HUES64 (cell line): ENCODE results near the gene CDH8.

Source experiments
- H3K27ac ChIP-seq: 2 replicates; pipeline ENCODE4 v1.7.0; 2013; ENCODE audit warnings: low read depth, low read length, inconsistent platforms
- H3K27me3 ChIP-seq: 2 replicates; pipeline ENCODE4 v1.6.1; 2013; ENCODE audit warnings: mild to moderate bottlenecking, low read length; ENCODE audit not compliant: insufficient read depth
- H3K36me3 ChIP-seq: 2 replicates; pipeline ENCODE4 v1.6.1; 2013; ENCODE audit warnings: mild to moderate bottlenecking, low read length; ENCODE audit not compliant: insufficient read depth
- H3K4me1 ChIP-seq: 2 replicates; pipeline ENCODE4 v1.6.1; 2013; ENCODE audit warnings: mild to moderate bottlenecking, low read length, moderate library complexity; ENCODE audit not compliant: insufficient read depth
- H3K4me3 ChIP-seq: 2 replicates; pipeline ENCODE4 v1.5.1; 2013; ENCODE audit warnings: mild to moderate bottlenecking, low read length, moderate library complexity
- H3K9ac ChIP-seq: 2 replicates; pipeline ENCODE4 v1.6.1; 2013; ENCODE audit warnings: mild to moderate bottlenecking, low read depth, low read length
- H3K9me3 ChIP-seq: 2 replicates; pipeline ENCODE4 v1.6.1; 2013; ENCODE audit warnings: low read depth, low read length; ENCODE audit not compliant: insufficient read depth
- WGBS: fragments of 150-250, 120-280 bp; methylation state at CpG from one replicate; pipeline ENCODE4 v1.1.7; 2013; ENCODE audit warnings: missing lambda C conversion rate; 5-methylcytosine and 5-hydroxymethylcytosine counted together

CDH8 gene

DNA sequence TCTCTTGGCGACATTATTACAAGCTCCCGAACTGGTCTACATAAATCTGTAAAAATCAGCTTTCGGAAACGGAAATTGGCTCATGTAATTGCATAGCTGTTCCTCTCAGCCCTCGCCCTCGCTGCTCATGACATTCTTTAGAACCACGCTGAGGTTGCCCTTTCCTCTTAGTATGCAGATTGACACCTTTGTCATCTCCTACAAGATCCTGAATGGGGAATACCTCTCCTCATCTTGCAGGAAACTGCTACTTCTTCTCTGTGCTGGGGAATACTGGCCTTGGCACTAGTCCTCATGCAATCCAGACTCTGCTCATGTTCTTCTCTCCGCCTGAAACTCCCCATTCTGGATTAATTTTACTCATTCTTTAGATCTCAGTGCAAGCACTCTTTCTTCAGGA lies 22.2 kb upstream of the CDH8 start:
- Histone ChIP-seq H3K9ac (no peak overlapping the region), H3K9me3 (no peaks in the 10 kb centered on the region), H3K27ac (no peak overlapping the region), H3K27me3 (no peaks in the 10 kb centered on the region), H3K4me1 (peaks cover 12% of the 10 kb centered on the region), H3K36me3 (no peaks in the 10 kb centered on the region), H3K4me3 (no peak overlapping the region)
- WGBS: 54% methylated on average over 8 of the region's 8 CpGs

DNA sequence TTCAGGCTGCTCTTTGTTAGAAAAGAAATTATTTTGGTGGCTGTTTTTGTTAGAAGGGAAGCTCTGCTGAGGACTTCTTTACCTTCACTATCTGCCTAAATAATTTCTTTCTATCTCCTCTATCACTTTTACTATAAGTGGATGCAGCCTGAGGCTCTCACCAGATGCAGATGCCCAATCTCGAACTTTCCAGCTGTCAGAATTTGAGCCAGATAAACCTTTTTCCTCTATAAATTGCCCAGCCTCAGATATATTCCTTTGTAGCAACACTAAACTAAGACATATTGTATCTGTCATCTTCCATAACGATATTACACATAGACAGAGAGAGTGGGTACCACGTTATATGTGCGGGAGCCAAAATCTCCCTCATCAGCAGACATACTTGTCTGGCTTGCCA lies 15.7 kb upstream of the CDH8 start:
- Histone ChIP-seq H3K36me3 (no peaks in the 10 kb centered on the region), H3K9ac (no peak overlapping the region), H3K9me3 (no peaks in the 10 kb centered on the region), H3K4me3 (no peak overlapping the region), H3K27me3 (no peaks in the 10 kb centered on the region), H3K4me1 (peaks cover 33% of the 10 kb centered on the region), H3K27ac (no peak overlapping the region)
- WGBS: 95% methylated on average over 4 of the region's 4 CpGs

- H3K36me3 ChIP-seq: no peaks in the 10 kb centered on the region
- no peaks in the 10 kb centered on the region for H3K9me3 ChIP-seq
- H3K27me3 ChIP-seq: no peaks in the 10 kb centered on the region
- peaks cover 30% of the 10 kb centered on the region for H3K4me1 ChIP-seq
- no peak overlapping the region for H3K4me3 ChIP-seq
- H3K9ac ChIP-seq: no peak overlapping the region
- 27% methylated on average over 3 of the region's 3 CpGs for WGBS
- H3K27ac ChIP-seq: no peak overlapping the region; the same call in 1 of the 2 replicates
Measured at GRCh38 chr16:62050793-62051192, 14.6 kb upstream of the CDH8 start.

- no peaks in the 10 kb centered on the region for H3K9me3 ChIP-seq
- H3K9ac ChIP-seq: no peak overlapping the region
- WGBS: 100% methylated on average over 1 of the region's 1 CpG
- no peaks in the 10 kb centered on the region for H3K27me3 ChIP-seq
- peaks cover 29% of the 10 kb centered on the region for H3K4me1 ChIP-seq
- no peaks in the 10 kb centered on the region for H3K36me3 ChIP-seq
- H3K27ac ChIP-seq: no peak overlapping the region
- H3K4me3 ChIP-seq: no peak overlapping the region
Measured at GRCh38 chr16:62046801-62047200, 10.6 kb upstream of the CDH8 start.

DNA sequence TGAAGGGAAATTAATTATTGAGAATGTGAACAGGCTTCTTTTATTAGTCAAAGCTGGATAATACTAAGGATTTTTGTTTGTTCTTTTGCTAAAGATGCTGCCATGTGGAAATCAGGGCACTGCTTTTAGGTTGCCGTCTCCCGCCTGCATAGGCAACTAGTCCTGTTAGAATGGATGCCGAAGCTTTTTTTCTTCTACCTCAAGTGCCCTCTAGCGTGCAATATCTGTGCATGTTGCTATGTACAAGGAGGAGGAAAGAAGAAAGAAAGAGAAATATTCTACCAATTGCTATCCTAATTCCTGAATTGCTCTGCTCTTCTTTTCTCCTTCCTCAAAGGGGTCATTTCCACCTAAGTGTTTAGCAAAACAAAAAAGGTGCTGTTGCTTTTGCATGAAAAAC lies 5.2 kb upstream of the CDH8 start:
- H3K4me3 ChIP-seq: no peak overlapping the region
- WGBS: 28% methylated on average over 3 of the region's 4 CpGs
- H3K9ac ChIP-seq: no peak overlapping the region
- peaks cover 30% of the 10 kb centered on the region for H3K27me3 ChIP-seq
- no peaks in the 10 kb centered on the region for H3K9me3 ChIP-seq
- no peaks in the 10 kb centered on the region for H3K36me3 ChIP-seq
- peaks cover 26% of the 10 kb centered on the region for H3K4me1 ChIP-seq
- H3K27ac ChIP-seq: no peak overlapping the region

- Histone ChIP-seq H3K9ac (no peak overlapping the region), H3K36me3 (no peaks in the 10 kb centered on the region), H3K27me3 (peaks cover 56% of the 10 kb centered on the region), H3K27ac (no peak overlapping the region), H3K4me3 (no peak overlapping the region), H3K4me1 (peaks cover 29% of the 10 kb centered on the region), H3K9me3 (no peaks in the 10 kb centered on the region)
- 57% methylated on average over 3 of the region's 3 CpGs for WGBS
Measured at GRCh38 chr16:62038646-62039045, 2.4 kb upstream of the CDH8 start.

- Histone ChIP-seq H3K9me3 (no peaks in the 10 kb centered on the region), H3K4me1 (peaks cover 33% of the 10 kb centered on the region), H3K27me3 (peaks cover 61% of the 10 kb centered on the region), H3K36me3 (no peaks in the 10 kb centered on the region), H3K27ac (no peak overlapping the region), H3K9ac (no peak overlapping the region), H3K4me3 (no peak overlapping the region)
- 100% methylated on average over 1 of the region's 1 CpG for WGBS
Measured at GRCh38 chr16:62038225-62038624, 2.0 kb upstream of the CDH8 start.

GRCh38 chr16:62036802-62037135 lies 531 bp upstream of the CDH8 start:
- Histone ChIP-seq H3K4me1 (peaks cover 42% of the 10 kb centered on the region), H3K27me3 (peaks cover 75% of the 10 kb centered on the region), H3K4me3 (peak overlapping the region; percentile 59), H3K9ac (no peak overlapping the region), H3K27ac (no peak overlapping the region), H3K9me3 (no peaks in the 10 kb centered on the region), H3K36me3 (no peaks in the 10 kb centered on the region)
- WGBS: 4% methylated on average over 15 of the region's 15 CpGs

DNA sequence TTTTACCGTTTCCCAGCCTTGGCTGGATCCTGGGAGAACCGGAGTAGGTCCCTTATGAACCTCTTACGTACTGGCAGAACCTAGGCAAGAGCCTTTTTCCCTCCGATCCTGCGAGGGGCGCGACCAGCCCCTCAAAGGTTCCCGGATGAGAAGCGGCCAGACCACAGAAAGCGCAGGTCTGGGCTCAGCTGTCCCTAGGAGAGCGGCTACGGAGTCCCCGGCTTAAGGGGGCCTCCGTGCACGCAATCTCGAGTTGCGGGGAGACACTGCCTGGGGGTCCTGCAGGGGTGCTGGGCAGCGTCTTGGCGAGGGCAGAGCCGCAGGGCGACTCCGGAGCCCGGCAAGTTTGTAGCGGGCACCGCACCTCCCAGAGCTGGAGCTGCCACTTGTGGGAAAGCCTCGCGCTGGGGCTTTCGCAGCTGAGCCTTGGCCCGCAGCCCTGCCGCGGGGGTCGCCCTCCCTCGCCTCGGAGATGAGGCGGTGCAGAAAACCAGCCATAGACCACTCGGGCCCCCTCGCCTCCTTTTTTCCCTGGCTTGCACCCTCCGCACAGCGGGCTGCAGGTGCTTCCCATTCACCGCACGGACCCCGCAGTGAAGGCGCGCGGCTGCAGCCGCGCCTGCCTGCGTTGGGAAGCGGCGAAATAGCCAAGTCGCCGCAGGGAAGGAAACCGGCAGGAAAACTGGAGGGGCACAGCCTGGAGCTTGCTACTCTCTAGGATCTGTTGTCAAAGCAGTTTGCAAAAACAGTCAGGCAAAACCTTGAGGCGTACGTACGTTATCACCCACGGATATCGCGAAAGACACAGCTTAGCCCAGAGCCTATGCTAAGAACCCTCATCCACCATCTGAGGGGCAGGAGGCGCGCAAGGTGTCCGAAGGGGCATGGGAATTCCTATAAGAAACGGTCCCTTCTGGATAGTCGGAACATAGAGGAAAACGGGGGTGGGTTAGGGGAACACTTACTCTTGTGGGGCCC lies 834 bp downstream of the CDH8 start:
- Histone ChIP-seq H3K9ac (peak overlapping the region; percentile 15; the same call in 1 of the 2 replicates), H3K27me3 (peaks cover 75% of the 10 kb centered on the region), H3K4me3 (peak overlapping the region; percentile 59), H3K4me1 (peaks cover 34% of the 10 kb centered on the region), H3K27ac (no peak overlapping the region), H3K36me3 (no peaks in the 10 kb centered on the region), H3K9me3 (no peaks in the 10 kb centered on the region)
- under 1% methylated on average over 65 of the region's 65 CpGs for WGBS

- Histone ChIP-seq H3K4me1 (peaks cover 34% of the 10 kb centered on the region; the same call in 1 of the 2 replicates), H3K36me3 (no peaks in the 10 kb centered on the region), H3K27me3 (peaks cover 75% of the 10 kb centered on the region), H3K4me3 (peak overlapping the region; percentile 59), H3K9ac (peak overlapping the region; percentile 15; the same call in 1 of the 2 replicates), H3K27ac (no peak overlapping the region), H3K9me3 (no peaks in the 10 kb centered on the region)
- WGBS: 1% methylated on average over 32 of the region's 32 CpGs
Measured at GRCh38 chr16:62034231-62035114, 1.8 kb downstream of the CDH8 start.

DNA sequence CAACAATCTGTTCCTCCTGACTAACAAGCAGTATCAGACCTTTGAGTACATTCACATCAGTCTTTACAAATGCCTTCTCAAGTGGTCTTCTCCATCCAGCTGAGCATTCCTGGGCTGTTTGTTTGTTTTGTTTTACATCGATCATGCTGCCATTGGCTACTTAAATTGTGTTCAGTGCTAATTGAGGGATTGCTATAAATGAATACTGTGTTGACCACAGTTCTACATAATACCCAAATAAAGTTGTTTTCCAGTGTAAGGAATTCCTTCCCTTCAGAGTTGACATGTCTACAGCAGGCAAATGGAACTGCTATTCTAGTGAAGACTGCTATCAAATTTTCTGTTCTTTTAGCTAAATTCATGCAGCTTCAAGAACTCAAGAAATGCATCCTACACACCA lies 3.2 kb downstream of the CDH8 start:
- Histone ChIP-seq H3K36me3 (no peaks in the 10 kb centered on the region), H3K27me3 (peaks cover 62% of the 10 kb centered on the region), H3K9me3 (no peaks in the 10 kb centered on the region), H3K9ac (no peak overlapping the region), H3K4me3 (no peak overlapping the region), H3K27ac (no peak overlapping the region), H3K4me1 (peaks cover 21% of the 10 kb centered on the region; the same call in 1 of the 2 replicates)
- 50% methylated on average over 1 of the region's 1 CpG for WGBS
